Activated gamma-delta T cell treated with Interleukin-2 at 50 U/mL for 16 hours (primary cell): ENCODE results near the gene FBLN1.
A peak's percentile ranks its signal among the peaks of the same experiment; 100 is the strongest.
"Not testable (repeated sequence)": the region's sequence is repeated elsewhere in the genome, so short reads cannot be mapped to it uniquely, and the experiment has no call there.

Experiments used
- DNase-seq: peaks from one replicate; pipeline ENCODE4 v3.0.0-alpha.2; 2020

FBLN1 gene

DNA sequence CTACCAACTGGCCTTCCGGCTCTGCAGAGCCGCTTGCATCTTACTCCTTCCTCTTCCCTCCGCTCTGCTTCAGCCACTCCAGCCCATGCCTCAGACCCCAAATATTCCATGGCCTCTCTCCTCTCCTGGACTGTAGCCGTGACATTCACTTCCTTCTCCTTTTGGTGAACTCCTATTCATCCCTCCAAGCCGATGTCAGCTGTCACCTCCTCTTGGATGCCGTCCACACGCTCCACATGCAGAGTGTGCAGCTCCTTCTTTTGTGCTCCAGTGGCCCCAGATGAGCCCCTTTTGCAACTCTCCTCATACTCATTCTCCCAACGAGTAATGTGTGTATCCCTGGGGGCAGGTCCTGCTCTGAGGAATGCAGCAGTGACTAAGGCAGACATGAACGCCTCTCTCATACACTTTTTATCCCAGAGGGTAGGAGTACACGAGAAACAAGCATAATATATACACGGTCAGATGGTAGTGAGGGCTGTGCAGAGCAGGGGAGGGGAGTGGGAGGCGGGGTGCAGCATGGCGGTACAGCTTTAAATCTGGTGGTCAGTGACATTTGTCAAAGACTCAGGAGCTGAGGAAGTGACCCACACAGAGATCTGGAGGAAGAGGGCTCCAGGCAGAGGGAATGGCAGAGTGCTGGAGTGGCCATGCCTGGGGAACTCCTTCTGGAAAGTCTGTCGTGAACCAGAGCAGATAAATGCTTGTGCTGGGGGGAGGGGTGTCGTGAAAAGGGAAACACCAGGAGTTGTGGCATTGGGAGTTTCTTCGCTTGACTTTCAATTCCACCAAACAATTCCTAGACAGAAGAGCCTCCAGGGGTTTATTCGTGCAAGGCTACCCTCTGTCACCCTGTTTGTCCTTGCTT is 85.2 kb downstream of the FBLN1 start:
- DNase-seq = no peak

DNA sequence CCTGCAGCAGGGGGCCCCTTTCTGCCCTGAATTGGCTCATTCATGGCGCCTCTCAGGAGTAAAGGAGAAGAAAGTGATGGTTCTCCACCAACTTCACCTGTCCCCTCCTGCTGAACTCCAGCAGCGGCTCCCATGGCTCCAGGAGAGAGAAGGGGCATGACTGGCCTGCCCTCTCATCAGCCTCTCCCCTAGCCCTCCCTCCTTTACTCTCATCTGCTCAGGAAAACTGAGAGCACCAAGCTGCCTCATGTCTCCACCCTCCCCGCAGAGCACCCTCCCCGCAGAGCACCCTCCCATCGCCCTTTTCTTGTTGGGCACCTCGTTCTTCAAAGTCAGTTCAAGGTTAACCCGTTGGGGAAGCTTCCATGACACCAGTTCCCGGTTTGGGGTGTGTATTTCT is 86.9 kb downstream of the FBLN1 start:
- no peak for DNase-seq

GRCh38 chr22:45590262-45590661 is 87.6 kb downstream of the FBLN1 start:
- no peak for DNase-seq

GRCh38 chr22:45591633-45592213 is 89.0 kb downstream of the FBLN1 start:
- DNase-seq = not testable (repeated sequence)

GRCh38 chr22:45594123-45594941 is 91.6 kb downstream of the FBLN1 start:
- no peak for DNase-seq

GRCh38 chr22:45597460-45598192 is 94.9 kb downstream of the FBLN1 start:
- DNase-seq = no peak

DNA sequence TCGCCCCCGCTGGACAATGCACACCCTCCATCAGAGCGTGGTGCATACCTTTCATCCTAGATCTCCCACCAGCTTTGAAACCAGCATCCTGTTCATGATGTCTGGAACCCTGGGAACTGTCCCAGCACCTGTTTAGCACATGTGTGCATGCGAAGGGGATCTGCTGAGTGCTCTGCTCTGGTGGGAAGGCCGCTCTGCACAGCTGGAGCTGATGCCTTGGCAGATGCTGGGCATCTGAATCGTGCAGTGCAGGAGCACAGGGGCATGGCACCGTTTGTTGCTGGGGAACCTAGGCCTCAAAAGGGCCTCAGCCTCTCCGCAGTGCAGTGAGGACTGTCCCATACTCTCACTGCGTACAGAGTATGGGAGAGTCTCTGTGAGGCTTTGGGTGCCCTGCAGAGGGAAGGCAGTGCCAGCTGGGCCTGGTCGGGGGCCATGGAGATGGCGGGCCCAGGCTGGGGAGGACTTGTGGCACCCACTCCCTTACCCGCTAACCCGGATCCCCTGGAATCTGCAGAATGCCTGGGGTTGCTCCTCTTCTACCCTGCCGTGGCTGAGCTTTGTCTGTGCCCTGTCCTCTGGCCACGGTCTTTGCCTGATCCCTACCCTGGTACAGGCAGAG is 96.0 kb downstream of the FBLN1 start:
- DNase-seq = no peak

DNA sequence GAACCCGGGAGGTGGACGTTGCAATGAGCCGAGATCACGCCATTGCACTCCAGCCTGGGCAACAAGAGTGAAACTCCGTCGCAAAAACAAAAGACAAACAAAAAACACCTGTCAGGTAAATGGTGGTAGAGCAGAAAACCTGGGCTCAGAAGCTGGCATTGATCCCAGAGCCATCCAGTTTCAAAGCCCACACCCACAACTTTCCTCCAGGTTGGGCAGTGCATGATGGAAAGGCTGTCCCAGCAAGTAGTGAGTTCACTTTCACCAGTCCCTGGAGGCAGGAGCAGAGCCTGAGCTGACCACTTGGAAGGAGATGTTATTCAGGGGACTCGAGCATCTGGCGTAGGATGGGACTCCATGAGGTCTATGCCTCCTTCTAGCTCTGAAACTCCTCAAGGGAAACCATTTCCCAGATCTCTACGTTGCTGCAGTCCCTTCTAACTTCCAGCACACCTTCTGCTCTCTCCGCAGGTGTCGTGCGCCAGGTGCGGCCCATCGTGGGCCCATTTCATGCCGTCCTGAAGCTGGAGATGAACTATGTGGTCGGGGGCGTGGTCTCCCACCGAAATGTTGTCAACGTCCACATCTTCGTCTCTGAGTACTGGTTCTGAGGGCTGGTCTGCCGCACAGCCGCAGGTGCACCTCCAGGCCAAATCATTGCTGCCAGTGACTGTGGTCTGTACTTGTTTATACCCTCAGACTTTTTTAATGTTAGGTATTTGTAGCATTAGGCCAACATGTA is 97.3 kb downstream of the FBLN1 start:
- DNase-seq = no peak

GRCh38 chr22:45600790-45601730 is 98.4 kb downstream of the FBLN1 start:
- DNase-seq = no peak

- DNase-seq = no peak
Measured at GRCh38 chr22:45602004-45602733, 99.5 kb downstream of the FBLN1 start.

DNA sequence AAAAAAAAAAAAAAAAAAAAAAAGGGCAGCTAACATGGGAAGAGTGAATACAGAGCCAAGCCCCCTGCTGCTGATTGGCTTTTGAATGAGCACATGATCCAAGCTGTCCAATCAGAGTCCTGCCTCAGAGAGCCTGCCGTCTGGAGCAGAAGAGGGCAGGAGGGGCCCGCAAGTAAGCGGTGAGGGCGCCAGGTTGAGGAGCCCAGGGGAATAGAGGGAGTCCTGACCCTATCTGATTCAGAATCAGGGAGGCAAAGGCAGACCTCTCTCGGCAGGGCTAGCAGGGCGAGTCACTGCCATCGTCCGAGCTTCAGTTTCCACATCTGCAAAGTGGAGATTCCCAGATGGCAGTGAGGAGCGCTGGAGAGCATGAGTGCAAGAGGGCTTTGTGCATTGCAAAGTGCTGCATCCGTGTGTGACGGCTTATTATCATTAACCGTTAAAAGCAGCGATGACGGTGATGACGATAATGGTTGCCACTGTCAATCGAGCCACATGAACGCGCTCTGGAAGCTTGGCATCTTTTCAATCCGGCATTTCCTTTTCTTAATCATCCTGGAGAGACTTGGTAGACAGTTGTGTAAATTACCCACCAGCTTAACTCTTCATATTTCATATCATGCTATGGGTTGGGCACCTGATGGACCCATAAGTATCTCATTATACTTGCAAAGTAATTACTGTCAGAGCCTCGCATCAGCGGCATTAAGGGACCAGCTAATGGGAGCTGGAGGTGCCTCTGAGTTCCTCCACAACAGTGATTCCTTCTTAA is 100.3 kb downstream of the FBLN1 start:
- DNase-seq = no peak

DNA sequence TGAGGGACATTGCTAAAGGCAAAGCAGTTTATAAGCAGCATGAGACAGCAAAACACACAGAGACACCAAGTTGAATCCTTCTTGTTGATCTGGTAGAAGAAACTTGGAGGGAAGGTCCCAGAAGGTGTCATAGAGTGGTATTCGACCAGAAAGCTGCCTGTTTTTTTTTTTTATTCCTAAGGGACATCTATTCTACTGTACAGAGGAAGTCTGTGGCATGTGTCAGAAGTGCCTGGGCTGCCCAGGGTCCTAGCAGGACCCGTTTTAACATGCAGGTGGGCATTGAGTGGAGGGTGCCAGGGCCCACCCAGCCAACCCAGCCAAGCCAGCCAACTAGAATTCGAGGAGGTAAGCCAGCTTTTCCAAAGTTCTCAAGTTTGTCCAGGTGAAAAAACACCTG is 100.9 kb downstream of the FBLN1 start:
- DNase-seq = no peak

DNA sequence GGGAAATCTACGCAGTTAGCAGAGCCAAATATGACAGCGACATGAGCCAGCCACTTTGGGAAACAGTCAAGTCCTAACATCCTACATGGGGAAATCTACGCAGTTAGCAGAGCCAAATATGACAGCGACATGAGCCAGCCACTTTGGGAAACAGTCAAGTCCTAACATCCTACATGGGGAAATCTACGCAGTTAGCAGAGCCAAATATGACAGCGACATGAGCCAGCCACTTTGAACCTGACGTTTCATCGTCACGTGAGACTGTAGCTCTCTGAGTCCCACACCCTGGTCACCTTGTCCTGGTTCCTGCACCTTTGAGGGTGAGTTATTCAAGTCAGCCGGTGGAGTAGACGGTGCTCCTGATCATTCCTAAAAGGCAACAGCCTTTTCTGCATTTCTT is 105.4 kb downstream of the FBLN1 start:
- DNase-seq = not testable (repeated sequence)

DNA sequence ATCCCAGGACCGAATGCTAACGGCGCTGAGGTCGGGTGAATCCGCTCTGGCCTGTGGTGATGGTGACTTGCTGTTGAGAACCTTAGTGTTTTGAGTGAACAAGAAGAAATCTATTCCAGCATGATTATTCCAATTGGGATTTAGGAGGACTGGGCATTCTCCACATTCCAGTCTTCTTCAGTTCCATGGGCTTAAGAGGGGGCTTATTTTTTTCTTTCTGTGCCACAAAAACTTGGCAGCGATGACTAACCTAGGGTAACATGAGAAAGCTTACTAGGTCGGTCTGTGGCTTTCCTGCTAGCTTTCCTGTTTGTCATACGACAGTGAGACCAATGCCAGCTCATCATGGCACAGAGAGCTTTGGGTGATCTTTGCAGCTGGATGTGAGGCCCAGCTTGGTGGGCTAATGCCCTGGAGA is 106.1 kb downstream of the FBLN1 start:
- peak; percentile 16 for DNase-seq

DNA sequence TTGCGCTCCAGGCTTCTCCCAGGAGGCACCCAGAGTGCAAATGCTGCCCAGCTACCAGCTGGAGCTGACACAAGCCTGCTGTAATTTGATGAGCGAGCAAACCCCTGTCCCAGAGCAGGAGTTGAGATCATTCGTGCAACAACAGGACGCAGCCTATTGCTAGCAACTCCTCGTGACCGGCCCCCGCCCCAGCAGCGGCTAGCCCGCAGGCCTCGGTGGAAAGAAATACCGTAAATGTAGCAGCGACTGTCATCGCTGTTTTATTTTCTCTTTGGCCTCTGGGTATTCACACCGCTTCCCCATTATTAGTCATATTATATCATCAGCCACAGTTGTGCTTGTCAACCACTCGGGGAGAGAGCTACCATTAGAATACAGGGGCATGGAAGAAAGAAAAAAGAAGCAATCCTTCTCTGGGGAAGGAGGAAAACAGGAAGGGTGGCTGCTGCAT is 109.8 kb downstream of the FBLN1 start:
- DNase-seq = no peak

- no peak for DNase-seq
Measured at GRCh38 chr22:45612940-45613339, 110.3 kb downstream of the FBLN1 start.

DNA sequence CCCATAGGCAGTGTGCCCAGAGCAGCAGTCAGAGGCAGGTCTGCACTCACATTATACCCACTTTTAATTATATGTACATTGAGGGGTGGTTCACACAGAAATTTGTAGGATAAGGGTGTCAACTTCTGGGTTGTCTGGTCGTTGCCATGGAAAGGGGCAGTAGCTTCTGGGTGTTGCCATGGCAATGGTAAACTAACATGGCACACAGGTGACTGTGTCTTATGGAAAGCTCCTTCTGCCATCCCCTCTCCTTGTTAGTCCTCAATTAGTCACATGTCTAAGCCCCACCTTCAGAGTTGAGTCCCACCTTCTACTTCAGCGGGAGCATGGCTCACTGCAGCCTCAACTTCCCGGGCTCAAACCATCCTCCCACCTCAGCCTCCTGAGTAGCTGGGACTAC is 112.7 kb downstream of the FBLN1 start:
- no peak for DNase-seq

- no peak for DNase-seq
Measured at GRCh38 chr22:45616432-45616831, 113.7 kb downstream of the FBLN1 start.

GRCh38 chr22:45617948-45618347 is 115.3 kb downstream of the FBLN1 start:
- DNase-seq = no peak
